ENCODE measurements around the gene NR4A1. TPM values are rescaled to one million over a fixed set of nuclear protein-coding genes. Genes with fewer than 3 reads are reported as not detected.

Gene NR4A1
- total RNA-seq, 4 donors from 2014 or later = 74.9 to 1,106 (median 350) TPM

DNA sequence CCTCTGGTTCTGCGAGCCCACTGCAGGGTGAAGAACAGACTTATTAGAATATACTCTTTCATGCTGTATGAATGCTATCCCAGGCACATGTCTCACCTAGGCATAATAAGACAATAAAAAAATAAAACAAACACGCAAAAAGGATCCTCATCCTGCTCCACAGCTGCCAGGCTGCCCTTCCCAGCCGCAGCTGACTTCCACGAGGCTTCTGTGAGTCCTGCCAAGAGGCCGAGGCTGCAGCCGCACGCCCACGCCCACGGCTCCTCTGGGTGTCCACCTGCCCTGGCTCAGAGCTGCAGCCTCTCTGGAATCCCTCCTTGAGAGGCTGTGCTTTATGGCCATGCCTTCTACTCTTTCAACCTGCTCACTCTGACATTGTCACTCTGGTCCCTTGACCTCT lies 35.1 kb downstream of the NR4A1 start:
- ATAC-seq (ENCODE audit: low FRiP score) (no peak), DNase-seq (ENCODE audit: low spot score) (no peak)
- TF ChIP-seq, protein P1, sequence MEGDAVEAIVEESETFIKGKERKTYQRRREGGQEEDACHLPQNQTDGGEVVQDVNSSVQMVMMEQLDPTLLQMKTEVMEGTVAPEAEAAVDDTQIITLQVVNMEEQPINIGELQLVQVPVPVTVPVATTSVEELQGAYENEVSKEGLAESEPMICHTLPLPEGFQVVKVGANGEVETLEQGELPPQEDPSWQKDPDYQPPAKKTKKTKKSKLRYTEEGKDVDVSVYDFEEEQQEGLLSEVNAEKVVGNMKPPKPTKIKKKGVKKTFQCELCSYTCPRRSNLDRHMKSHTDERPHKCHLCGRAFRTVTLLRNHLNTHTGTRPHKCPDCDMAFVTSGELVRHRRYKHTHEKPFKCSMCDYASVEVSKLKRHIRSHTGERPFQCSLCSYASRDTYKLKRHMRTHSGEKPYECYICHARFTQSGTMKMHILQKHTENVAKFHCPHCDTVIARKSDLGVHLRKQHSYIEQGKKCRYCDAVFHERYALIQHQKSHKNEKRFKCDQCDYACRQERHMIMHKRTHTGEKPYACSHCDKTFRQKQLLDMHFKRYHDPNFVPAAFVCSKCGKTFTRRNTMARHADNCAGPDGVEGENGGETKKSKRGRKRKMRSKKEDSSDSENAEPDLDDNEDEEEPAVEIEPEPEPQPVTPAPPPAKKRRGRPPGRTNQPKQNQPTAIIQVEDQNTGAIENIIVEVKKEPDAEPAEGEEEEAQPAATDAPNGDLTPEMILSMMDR (IDR thresholded peaks at IDR 0.05) = no peak

DNA sequence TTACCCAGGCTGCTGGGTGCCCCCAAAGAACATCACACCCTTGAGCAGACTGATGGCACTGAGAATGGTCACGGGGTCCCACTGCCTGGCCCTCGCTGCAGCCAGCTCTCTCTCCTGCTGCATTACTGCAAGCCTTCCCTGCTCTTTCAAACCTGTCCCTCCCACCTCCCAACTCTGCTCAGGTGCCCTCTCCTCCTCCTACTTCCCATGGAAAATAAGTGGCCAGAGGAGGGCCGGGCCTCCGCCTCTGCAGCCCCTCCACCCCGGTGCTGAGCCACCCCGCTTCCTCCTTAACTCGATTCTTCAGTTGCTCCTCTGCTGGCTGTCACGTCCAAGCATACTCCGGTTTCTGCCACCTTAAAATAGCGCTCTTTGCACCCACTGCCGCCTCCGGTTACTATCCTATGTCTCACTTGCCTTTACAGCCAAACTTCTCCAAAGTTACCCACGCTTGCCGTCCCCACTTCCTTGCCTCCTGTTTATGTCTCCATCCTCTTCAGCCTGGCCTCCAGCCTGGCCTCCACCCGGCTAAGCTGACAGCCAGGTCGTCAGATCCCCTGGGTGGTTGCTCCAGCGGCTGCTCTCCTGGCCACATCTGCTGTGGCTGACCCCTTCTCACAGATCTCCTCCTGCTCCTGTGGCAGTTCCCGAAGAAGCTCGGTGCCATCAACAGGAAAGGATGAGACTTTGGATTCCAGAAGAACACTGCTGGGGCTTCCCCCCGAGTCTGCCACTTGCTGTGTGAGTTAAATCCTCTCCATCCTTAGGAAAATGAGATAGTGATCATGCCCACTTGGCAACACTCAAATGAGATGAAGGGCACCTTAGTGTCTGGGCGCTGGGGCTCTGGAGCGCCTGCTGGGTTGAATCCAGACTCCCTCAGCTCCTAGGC lies 35.9 kb downstream of the NR4A1 start:
- no peak for DNase-seq (ENCODE audit: low spot score)
- ATAC-seq (ENCODE audit: low FRiP score) = no peak
- TF ChIP-seq, protein P1 (IDR thresholded peaks at IDR 0.05) = no peak

DNA sequence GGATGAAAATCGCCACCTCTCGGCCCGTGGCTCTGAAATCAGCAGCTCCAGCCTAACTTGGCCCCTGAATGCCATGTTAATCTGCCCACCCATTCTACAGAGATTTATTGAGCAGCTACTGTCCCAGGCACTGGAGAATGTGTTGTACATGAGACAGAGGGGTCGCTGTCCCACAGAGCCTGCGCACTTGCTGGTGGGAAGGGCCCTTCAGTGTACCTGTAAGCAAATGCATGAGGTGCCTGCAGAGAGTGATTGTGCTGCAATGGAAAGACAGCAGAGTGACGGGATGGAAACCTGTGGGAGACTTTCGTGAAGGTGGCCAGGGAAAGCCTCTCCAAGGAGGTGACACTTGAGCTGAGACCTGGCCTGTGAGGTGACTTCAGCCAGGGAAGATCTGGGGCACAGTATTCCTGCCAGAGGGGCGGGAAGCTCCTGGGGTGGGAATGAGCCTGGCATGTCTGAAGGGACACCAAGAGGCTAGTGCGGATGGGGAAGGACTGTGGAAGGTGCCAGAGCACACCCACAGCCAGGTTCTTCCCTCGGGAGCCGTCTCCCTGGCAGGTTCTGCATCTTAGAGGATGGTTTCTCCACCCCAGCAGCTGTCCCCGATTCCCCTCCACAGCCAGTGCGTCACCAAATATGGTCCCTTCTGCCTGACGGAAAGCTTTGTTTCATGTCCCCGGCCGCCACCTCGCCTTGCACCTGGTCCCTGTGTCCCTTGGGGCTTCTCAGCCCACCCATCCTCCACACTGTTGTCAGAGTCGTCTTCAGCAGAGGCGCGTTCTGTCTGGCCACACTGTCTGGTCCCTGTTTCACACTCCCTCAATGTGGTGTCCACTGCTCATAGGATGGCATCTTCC lies 36.9 kb downstream of the NR4A1 start:
- ATAC-seq (ENCODE audit: low FRiP score) = no peak
- TF ChIP-seq, protein P1 (IDR thresholded peaks at IDR 0.05) = no peak
- no peak for DNase-seq (ENCODE audit: low spot score)

DNA sequence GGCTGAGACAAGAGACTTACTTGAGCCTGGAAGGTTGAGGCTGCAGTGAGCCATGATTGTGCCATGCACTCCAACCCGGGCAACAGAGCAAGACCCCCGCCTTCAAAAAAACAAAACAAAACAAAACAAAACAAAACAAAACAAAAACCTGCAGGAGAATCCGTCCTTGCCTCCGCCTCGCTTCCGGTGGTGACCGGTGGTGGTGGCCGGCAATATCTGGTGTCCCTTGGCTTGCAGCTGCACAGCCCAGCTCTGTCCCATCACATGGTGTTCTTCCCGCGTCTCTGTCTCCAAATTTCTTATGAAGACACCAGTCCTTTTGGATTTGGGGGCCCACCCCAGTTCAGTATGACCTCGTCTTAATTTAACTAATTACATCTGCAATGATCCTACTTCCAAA lies 38.2 kb downstream of the NR4A1 start:
- no peak for DNase-seq (ENCODE audit: low spot score)
- no peak for ATAC-seq (ENCODE audit: low FRiP score)
- TF ChIP-seq, protein P1 (IDR thresholded peaks at IDR 0.05) = no peak

DNA sequence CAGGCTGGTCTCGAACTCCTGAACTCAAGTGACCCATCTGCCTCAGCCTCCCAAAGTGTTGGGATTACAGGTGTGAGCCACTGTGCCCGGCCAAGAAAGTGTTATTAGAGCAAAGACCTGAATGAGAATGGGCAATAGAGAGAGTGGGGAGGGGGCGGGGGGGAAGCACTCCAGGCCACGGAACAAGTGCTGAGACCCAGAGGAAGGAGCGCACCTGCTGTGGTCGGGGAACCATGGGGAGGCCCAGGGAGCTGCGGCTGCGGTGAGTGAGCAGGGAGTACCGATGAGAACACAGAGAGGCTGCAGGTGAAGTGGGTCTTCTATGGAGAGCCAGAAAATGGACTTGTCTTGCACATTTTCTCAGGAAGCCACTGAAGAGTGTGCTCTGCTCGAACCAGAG lies 39.0 kb downstream of the NR4A1 start:
- no peak for ATAC-seq (ENCODE audit: low FRiP score)
- no peak for DNase-seq (ENCODE audit: low spot score)
- TF ChIP-seq, protein P1 (IDR thresholded peaks at IDR 0.05) = no peak

DNA sequence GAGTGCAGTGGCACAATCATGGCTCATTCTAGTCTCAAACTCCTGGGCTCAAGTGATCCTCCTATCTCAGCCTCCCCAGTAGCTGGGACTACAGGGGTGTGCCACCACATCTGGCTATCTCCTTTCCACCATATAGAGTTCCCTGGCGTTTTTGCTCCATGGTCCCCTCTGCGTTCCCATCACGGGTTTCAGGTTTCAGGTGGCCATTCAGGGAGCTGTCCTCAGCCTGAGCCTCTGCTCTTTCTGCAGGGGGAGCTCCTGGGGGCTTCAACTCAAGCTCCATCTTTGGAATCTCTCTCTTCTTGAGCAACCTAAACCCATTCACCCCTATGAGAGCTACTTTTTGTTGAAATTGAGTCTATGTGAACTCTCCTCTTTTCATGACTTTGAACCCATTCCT lies 39.8 kb downstream of the NR4A1 start:
- ATAC-seq (ENCODE audit: low FRiP score) (no peak), DNase-seq (ENCODE audit: low spot score) (no peak)
- TF ChIP-seq, protein P1 (IDR thresholded peaks at IDR 0.05) = no peak
